ENCODE data around the gene MIF. TPM values are rescaled to one million over a fixed set of nuclear protein-coding genes. Genes with fewer than 3 reads are reported as not detected.

Gene MIF
- total RNA-seq, 2 experiments from 2014 or later, result 1,202 to 1,440 TPM

- Histone ChIP-seq H3K79me2 (ENCODE audit: insufficient read depth, low read depth, low read length) (peaks cover 10% of the 10 kb centered on the region; the same call in 1 of the 2 replicates), H3K27ac (ENCODE audit: low read depth, low read length, poor library complexity, severe bottlenecking) (peak overlapping the region; percentile 94), H3K4me2 (ENCODE audit: low read length) (peak overlapping the region; percentile 89), H2AFZ (ENCODE audit: low read length) (peak overlapping the region; percentile 59; the same call in 1 of the 2 replicates), H3K4me3 (ENCODE audit: low read depth, low read length, poor library complexity, severe bottlenecking) (peak overlapping the region; percentile 78), H3K36me3 (ENCODE audit: insufficient read depth, low read length) (no peaks in the 10 kb centered on the region), H4K20me1 (ENCODE audit: insufficient read depth, low read length) (no peaks in the 10 kb centered on the region), H3K9me2 (ENCODE audit: insufficient read depth, low read length) (no peaks in the 10 kb centered on the region), H3K4me1 (ENCODE audit: insufficient read depth, low read length, poor library complexity, severe bottlenecking) (peaks cover 21% of the 10 kb centered on the region), H3K9me3 (ENCODE audit: low read length) (no peaks in the 10 kb centered on the region)
- TSS peak; percentile 78 for BruUV-seq (replicated peaks)
- ChIA-PET POLR2A (interaction anchor here (0.6 to 3.5 kb wide), 25 partner anchors 9 to 812 kb away, joined by 3 to 43 read pairs (median 4); partner anchors contain the start of genes CHCHD10, DERL3, MIF and VPREB3), CTCF (ENCODE audit: unreplicated experiment) (interaction anchor here (0.5 to 1.2 kb wide), 10 partner anchors 7 to 636 kb away, joined by 3 to 7 read pairs (median 3); partner anchors contain the start of genes CHCHD10, MIF, RGL4 and SPECC1L)
- DNase-seq (ENCODE audit: low spot score), result peak; percentile 47
- intact Hi-C loops (cut with micrococcal nuclease; ENCODE audit: unreplicated experiment), result loop anchor here (10.0 kb wide), 1 partner anchor 298 kb away; no protein-coding TSS in a partner anchor
- no peak for TF ChIP-seq EZH2phosphoT487 (IDR thresholded peaks at IDR 0.05; ENCODE audit: borderline replicate concordance, low read depth, low read length)
These were observed 37.2 kb upstream of the MIF start for GRCh38 chr22:23856721-23857605.

- CTCF ChIA-PET (ENCODE audit: unreplicated experiment), result interaction anchor here (0.5 to 1.6 kb wide), 13 partner anchors 8 to 637 kb away, joined by 3 to 10 read pairs (median 3); partner anchors contain the start of genes CHCHD10, MIF, RGL4 and SPECC1L
- intact Hi-C loops (cut with micrococcal nuclease; ENCODE audit: unreplicated experiment), result loop anchor here (10.0 kb wide), 1 partner anchor 297 kb away; no protein-coding TSS in a partner anchor
- H3K9me2 ChIP-seq (ENCODE audit: insufficient read depth, low read length), result no peaks in the 10 kb centered on the region
- peak; percentile 100 for DNase-seq (ENCODE audit: low spot score)
- H3K9me3 ChIP-seq (ENCODE audit: low read length), result no peaks in the 10 kb centered on the region
- peak within 1 kb of the TSS; percentile 90 for H3K4me2 ChIP-seq (ENCODE audit: low read length)
- TF ChIP-seq CTCF (conservative IDR thresholded peaks at IDR 0.05; ENCODE audit: low read length) (peak; percentile 59), EZH2phosphoT487 (IDR thresholded peaks at IDR 0.05; ENCODE audit: borderline replicate concordance, low read depth, low read length) (no peak)
- H3K79me2 ChIP-seq (ENCODE audit: insufficient read depth, low read depth, low read length), result peaks cover 10% of the 10 kb centered on the region; the same call in 1 of the 2 replicates
- BruUV-seq (replicated peaks), result no TSS peak
- peak within 1 kb of the TSS; percentile 70 for H2AFZ ChIP-seq (ENCODE audit: low read length)
- H3K27ac ChIP-seq (ENCODE audit: low read depth, low read length, poor library complexity, severe bottlenecking), result peak within 1 kb of the TSS; percentile 94
- peaks cover 21% of the 10 kb centered on the region for H3K4me1 ChIP-seq (ENCODE audit: insufficient read depth, low read length, poor library complexity, severe bottlenecking)
- H3K4me3 ChIP-seq (ENCODE audit: low read depth, low read length, poor library complexity, severe bottlenecking), result peak within 1 kb of the TSS; percentile 78
- POLR2A ChIA-PET, result interaction anchor here (0.6 to 3.5 kb wide), 26 partner anchors 8 to 813 kb away, joined by 3 to 43 read pairs (median 4); partner anchors contain the start of genes CHCHD10, DERL3, MIF and VPREB3
- no peaks in the 10 kb centered on the region for H3K36me3 ChIP-seq (ENCODE audit: insufficient read depth, low read length)
- H4K20me1 ChIP-seq (ENCODE audit: insufficient read depth, low read length), result no peaks in the 10 kb centered on the region
These were observed 36.3 kb upstream of the MIF start, which contains the start of gene SLC2A11 for GRCh38 chr22:23857606-23858483. Gene SLC2A11, plus strand, starts transcription at chr22:23857875. Its CDS starts 125 bp downstream, at chr22:23858000.

Data from OCI-LY7 (cell line).